ENCODE measurements around the gene SLC25A30. TPM values are rescaled to one million over a fixed set of nuclear protein-coding genes. Genes with fewer than 3 reads are reported as not detected.

SLC25A30 gene
- total and polyA plus RNA-seq, 11 donors = 27.9 to 208 (median 117) TPM

DNA sequence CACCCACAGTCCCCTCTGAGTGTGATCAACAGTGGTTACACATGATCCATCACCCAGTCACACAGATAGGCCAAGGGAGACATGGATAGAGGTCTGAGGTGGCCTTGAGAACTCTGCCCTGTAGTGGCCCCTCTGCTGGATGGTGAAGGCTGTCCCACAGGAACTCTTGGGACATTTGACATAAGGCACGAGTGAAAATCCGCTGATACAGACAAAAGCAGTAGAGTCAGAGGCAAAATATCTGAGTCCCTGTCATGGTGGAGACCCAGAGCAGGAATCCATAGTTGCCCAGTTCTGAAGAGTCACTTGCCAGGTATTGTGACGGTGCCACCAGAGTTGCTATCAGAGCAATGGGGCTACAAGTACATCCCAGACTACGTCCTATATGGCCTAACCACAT is 18.8 kb upstream of the SLC25A30 start:
- peaks cover 0 to 19% (median 9%) of the 10 kb centered on the region in 12 donors for H3K4me1 ChIP-seq
- H3K27ac ChIP-seq = no peak overlapping the region

DNA sequence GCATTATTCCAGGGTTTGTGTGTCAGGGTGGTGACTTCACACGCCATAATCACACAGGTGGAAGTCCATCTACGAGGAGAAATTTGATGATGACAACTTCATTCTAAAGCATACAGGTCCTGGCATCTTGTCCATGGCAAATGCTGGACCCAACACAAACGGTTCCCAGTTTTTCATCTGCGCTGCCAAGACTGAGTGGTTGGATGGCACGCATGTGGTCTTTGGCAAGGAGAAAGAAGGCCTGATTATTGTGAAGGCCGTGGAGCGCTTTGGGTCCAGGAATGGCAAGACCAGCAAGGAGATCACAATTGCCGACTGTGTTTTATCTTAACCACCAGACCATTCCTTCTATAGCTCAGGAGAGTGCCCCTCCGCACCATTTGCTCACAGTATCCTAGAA is 18.2 kb upstream of the SLC25A30 start:
- intact Hi-C loops (cut with DNase I) = no loop called here
- 72 to 94% (median 89%) methylated on average over 9 of the region's 9 CpGs for WGBS, 4 donors
- no peaks in the 10 kb centered on the region for H3K36me3 ChIP-seq
- TF ChIP-seq, protein P1, sequence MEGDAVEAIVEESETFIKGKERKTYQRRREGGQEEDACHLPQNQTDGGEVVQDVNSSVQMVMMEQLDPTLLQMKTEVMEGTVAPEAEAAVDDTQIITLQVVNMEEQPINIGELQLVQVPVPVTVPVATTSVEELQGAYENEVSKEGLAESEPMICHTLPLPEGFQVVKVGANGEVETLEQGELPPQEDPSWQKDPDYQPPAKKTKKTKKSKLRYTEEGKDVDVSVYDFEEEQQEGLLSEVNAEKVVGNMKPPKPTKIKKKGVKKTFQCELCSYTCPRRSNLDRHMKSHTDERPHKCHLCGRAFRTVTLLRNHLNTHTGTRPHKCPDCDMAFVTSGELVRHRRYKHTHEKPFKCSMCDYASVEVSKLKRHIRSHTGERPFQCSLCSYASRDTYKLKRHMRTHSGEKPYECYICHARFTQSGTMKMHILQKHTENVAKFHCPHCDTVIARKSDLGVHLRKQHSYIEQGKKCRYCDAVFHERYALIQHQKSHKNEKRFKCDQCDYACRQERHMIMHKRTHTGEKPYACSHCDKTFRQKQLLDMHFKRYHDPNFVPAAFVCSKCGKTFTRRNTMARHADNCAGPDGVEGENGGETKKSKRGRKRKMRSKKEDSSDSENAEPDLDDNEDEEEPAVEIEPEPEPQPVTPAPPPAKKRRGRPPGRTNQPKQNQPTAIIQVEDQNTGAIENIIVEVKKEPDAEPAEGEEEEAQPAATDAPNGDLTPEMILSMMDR (IDR thresholded peaks at IDR 0.05) = no peak
- no peak for TF ChIP-seq POLR2A (IDR thresholded peaks at IDR 0.05)
- no peaks in the 10 kb centered on the region for H3K9me3 ChIP-seq
- no peak overlapping the region for H3K27ac ChIP-seq
- DNase-seq (no peak), ATAC-seq (no peak)
- H3K27me3 ChIP-seq = no peaks in the 10 kb centered on the region
- peaks cover 0 to 15% (median 8%) of the 10 kb centered on the region in 12 donors for H3K4me1 ChIP-seq
- no peak overlapping the region for H3K4me3 ChIP-seq

More for the DNA sequence above, 18.8 kb upstream of the SLC25A30 start:
- H3K27me3 ChIP-seq = no peaks in the 10 kb centered on the region
- intact Hi-C loops (cut with DNase I) = no loop called here
- no peaks in the 10 kb centered on the region for H3K36me3 ChIP-seq
- DNase-seq (no peak), ATAC-seq (no peak)
- no peak overlapping the region for H3K4me3 ChIP-seq
- no peaks in the 10 kb centered on the region for H3K9me3 ChIP-seq
- 80 to 91% (median 89%) methylated on average over 4 of the region's 4 CpGs for WGBS, 4 donors
- TF ChIP-seq POLR2A (IDR thresholded peaks at IDR 0.05) = no peak
- TF ChIP-seq, protein P1 (IDR thresholded peaks at IDR 0.05) = no peak

DNA sequence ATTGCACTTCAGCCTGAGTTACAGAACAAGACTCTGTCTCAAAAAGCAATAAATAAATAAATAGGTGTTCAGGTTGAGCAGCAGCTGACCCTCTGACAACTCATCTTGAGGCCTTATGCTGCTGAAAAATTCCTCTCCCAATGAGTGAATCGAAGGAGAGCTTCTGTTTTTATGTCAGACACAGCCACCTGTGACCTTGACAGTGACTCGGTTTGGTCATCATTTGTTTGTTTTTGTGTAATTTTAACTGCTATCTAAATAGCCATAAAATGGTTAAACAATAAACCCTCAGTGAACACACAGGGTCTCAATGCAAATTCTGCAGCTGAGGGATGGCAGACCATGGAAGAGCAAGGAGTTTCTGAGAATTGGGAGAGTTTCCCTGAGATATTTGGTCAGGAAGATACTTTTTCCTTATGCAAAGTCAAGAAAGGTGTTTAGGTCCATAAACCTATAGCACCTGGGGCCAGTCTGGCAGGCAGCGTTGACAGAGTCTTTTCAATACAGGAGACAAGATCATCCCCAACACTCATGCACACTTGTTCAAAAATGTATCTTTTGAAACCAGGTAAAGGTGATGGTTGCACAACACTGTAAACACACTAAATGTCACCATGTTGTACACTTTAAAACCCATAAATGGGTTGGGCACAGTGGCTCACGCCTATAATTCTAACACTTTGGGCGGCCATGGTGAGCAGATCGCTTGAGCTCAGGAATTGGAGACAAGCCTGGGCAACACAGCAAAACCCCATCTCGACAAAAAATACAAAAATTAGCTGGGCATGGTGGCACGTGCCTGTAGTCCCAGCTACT is 16.6 kb upstream of the SLC25A30 start:
- H3K27ac ChIP-seq = peak overlapping the region in 4 of 12 donors; percentile 8 to 46 (median 42)
- 86 to 93% (median 90%) methylated on average over 8 of the region's 8 CpGs for WGBS, 4 donors
- no peak for TF ChIP-seq POLR2A (IDR thresholded peaks at IDR 0.05)
- TF ChIP-seq, protein P1 (IDR thresholded peaks at IDR 0.05) = no peak
- no peaks in the 10 kb centered on the region for H3K36me3 ChIP-seq
- DNase-seq = no peak
- H3K4me3 ChIP-seq = no peak overlapping the region
- H3K27me3 ChIP-seq = no peaks in the 10 kb centered on the region
- peaks cover 0 to 6% (median 0%) of the 10 kb centered on the region in 12 donors for H3K4me1 ChIP-seq
- intact Hi-C loops (cut with DNase I) = no loop called here
- ATAC-seq = no peak
- no peaks in the 10 kb centered on the region for H3K9me3 ChIP-seq

DNA sequence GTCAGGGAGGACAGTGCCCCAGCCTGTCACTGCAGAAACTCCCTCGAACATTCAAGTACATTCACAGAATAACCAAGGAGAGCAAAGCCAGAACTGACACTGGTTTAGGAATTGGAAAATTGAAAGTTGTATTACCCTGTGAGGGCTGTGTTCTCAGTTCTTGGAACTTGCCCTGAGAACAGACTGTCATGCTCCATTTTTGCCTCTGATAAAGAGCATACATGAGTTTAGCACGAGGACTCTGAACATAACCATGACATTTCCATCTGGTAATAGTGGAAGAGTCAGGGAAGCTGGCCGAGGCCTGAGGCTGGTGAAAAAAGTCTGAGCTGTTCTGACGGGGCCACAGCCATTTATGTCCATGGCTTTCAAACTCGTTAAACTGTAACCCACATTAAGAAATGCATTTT is 15.2 kb upstream of the SLC25A30 start:
- Histone ChIP-seq H3K4me1 (peaks cover 0 to 6% (median 0%) of the 10 kb centered on the region in 12 donors), H3K4me3 (no peak overlapping the region), H3K36me3 (no peaks in the 10 kb centered on the region), H3K27ac (peak overlapping the region; percentile 34 to 87 (median 64)), H3K9me3 (no peaks in the 10 kb centered on the region), H3K27me3 (no peaks in the 10 kb centered on the region)
- DNase-seq (no peak), ATAC-seq (peak; percentile 79 to 89 (median 86))
- TF ChIP-seq, protein P1 (IDR thresholded peaks at IDR 0.05) = no peak
- no peak for TF ChIP-seq POLR2A (IDR thresholded peaks at IDR 0.05)
- intact Hi-C loops (cut with DNase I) = no loop called here
- WGBS, 4 donors = 36 to 50% (median 48%) methylated on average over 5 of the region's 5 CpGs

All from heart left ventricle (tissue), 16 donors.